22Rv1 (cell line): ENCODE data around the gene CRACR2A.

Experiments
- H3K27ac ChIP-seq: fragments of 450-650 bp; 2 replicates; pipeline ENCODE4 v1.5.1; 2017
- ZFX ChIP-seq: fragments of 450-650 bp; IDR thresholded peaks from 2 replicates; pipeline ENCODE4 v1.6.1; 2017; ENCODE audit warnings: antibody characterized with exemption, borderline replicate concordance
- TF ChIP-seq, protein P1 (sequence below): fragments of 450-650 bp; IDR thresholded peaks from 2 replicates; pipeline ENCODE4 v1.5.1; 2017; ENCODE audit warnings: mild to moderate bottlenecking

The CRACR2A gene

DNA sequence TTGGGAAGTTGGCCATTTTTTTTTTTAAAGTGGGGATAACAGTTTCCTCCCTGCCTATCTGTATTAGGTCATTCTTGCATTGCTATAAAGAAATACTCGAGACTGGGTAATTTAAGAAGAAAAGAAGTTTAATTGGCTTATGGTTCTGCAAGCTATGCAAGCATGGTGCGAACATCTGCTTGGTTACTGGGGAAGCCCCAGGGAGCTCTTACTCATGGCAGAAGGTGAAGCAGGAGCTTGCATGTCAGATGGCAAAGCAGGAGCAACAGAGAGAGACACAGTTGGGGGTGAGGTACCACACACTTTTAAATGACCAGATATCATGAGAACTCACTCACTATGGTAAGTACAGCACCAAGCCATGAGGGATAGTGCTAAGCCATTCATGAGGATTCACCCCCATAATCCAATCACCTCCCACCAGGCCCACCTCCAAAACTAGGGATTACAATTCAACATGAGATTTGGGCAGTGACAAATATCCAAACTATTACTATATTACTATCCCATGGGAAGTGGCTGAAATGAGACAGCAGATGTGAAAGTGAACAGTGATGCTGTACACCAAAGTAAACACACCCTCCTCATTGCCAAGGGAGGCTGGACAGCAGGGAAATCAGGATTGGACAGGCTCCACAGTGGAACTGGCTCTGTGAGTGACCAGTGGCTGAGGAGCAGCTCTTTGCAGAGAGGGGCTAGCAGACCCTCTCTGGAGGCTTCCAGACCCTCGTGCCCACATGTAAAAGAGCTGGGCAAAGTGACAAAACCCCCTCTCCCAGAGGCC is 40.5 kb downstream of the CRACR2A start:
- TF ChIP-seq, protein P1, sequence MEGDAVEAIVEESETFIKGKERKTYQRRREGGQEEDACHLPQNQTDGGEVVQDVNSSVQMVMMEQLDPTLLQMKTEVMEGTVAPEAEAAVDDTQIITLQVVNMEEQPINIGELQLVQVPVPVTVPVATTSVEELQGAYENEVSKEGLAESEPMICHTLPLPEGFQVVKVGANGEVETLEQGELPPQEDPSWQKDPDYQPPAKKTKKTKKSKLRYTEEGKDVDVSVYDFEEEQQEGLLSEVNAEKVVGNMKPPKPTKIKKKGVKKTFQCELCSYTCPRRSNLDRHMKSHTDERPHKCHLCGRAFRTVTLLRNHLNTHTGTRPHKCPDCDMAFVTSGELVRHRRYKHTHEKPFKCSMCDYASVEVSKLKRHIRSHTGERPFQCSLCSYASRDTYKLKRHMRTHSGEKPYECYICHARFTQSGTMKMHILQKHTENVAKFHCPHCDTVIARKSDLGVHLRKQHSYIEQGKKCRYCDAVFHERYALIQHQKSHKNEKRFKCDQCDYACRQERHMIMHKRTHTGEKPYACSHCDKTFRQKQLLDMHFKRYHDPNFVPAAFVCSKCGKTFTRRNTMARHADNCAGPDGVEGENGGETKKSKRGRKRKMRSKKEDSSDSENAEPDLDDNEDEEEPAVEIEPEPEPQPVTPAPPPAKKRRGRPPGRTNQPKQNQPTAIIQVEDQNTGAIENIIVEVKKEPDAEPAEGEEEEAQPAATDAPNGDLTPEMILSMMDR = no peak
- TF ChIP-seq ZFX = no peak
- no peak overlapping the region for H3K27ac ChIP-seq

DNA sequence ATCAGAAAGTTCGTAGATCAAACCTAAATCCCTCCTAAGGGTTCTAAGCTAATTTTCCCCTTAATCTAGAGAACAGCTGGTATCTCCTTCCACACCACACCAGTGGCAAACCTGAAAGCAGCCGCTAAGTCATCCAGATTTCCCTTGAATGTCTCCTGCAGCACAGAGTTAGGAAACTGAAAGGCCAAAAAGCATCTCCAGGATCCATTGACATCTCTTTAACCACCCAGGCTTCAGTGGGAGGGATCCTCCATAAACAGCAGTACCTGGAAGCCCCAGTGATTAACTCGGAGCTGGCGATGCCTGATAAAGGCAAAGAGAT is 47.6 kb downstream of the CRACR2A start:
- no peak for TF ChIP-seq ZFX
- TF ChIP-seq, protein P1 = no peak
- no peak overlapping the region for H3K27ac ChIP-seq

DNA sequence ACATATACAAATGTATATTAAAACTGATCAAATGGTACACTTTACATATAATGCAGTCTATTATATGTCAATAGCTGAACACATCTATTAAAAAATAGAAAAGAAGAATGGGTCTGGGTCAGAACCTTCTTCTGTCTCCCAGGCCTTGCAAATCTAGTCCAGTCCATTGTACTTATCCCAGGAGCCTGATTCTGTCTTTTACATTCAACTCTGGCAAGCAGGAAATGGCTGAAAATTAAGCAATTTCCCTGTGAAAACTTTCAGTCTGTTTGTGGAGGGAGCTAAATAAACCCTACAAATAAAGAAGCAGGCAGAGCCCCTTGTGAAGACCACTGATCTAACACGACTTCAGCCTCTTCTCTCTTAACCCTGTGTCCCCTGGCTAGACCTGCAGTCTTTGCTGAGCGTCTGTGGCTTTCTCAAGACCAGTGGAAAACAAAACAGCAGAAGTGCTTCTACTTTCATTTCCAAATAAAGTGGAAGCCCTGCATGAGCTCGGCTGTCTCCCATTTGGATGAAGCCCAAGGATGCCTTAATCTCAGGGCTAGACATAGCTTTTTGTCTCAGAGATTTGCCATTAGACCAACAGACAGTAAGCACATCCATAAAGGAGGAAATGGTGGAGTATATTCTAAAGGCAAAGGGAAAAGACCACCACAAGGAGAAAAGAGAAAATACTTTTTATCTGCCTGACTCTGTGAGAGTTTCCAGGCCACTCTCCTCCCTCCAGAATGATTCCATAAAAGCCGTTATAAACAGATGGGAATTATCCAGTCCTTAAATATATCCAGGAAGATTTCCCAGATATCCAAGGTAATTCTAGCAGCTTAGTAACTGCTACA is 48.2 kb downstream of the CRACR2A start:
- TF ChIP-seq, protein P1 = no peak
- TF ChIP-seq ZFX = no peak
- no peak overlapping the region for H3K27ac ChIP-seq

DNA sequence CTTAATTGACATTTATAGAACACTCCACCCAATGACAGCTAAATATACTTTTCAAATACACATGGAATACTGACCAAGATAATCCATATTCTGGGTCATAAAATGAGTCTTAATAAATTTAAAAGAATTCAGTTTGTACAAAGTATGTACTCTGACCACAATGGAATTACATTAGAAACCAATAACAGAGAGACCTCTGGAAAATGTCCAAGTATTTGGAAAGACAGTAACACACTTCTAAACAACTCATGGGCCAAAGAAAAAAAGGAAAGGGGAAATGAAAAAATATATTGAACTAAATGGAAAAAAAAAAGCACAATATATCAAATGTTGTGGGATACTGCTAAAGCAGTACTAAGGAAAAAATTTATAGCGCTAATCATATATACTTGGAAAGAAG is 52.0 kb downstream of the CRACR2A start:
- H3K27ac ChIP-seq = no peak overlapping the region
- TF ChIP-seq ZFX = no peak
- TF ChIP-seq, protein P1 = no peak

DNA sequence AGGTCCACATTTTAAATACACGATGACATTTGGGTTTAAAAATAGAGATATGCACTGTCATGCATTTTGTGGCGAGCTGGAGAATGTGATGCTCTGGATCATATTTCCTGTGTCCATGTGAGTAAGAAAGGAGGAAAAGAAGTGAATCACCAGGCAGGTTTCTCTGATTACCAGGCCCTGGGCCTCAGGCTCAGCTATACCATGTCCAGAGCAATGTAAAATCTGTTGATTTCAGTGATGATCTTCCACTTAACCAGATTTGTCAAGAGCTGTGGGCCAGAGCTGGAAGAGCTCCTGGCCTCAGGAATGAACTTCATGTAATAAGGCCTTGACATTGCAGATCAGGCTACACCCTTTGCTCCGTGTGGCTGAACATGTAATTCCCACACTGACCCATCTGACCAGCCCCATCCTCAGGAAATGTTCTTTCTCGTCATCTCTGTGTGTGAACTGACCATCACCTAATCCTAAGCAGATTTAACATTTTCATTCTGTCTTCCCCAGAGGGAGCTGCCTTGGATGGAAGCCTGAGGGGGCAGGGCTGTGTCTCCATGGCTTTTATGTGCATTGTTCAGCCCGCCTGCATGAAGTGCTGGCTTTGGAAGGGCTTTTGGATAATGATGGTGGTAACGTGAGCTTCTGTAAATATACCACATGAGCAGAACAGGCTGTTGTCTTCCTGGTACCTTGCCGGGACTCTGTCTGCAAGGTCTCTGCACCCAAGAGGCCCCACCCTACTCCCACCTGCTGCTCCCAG is 54.5 kb downstream of the CRACR2A start:
- TF ChIP-seq ZFX = no peak
- TF ChIP-seq, protein P1 = no peak
- no peak overlapping the region for H3K27ac ChIP-seq

DNA sequence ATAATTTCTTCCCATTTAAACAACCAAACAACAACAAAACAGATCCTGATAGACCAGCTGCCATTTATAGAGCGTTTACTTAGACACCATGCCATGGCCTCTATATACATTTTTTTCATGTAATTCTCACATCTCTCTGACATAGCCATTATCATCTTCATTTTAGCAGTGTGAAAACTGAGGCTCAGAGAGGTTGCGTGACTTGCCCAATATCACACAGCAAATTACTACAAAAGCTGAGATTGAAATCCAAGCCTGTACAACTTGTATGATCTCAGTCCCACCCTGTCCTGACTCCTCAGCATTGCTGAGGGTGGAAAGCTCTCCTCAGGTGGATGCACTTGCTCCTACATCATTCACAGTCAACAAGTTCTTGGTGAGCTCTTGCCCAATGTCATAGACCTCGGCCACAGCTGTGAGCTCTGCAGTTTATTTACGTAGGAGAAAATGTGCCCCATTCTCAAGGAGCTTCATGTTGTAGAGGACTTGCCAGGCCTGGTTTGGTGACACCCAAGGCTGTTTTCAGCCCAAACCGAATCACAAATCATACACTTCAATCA is 55.5 kb downstream of the CRACR2A start:
- TF ChIP-seq ZFX = no peak
- TF ChIP-seq, protein P1 = no peak
- no peak overlapping the region for H3K27ac ChIP-seq
